GM20000 (cell line): ENCODE data around the gene MPL.

Experiments
- DNase-seq: peaks from one replicate; pipeline ENCODE4 v3.0.0; 2012; ENCODE audit warnings: low spot score
- CTCF ChIP-seq: IDR thresholded peaks from 2 replicates; pipeline ENCODE4 v1.5.1; 2012; ENCODE audit warnings: mild to moderate bottlenecking, control low read depth; ENCODE audit errors: extremely low read depth, missing control alignments

The MPL gene

GRCh38 chr1:43313771-43314170, 23.8 kb upstream of the MPL start:
- DNase-seq = no peak
- no peak for TF ChIP-seq CTCF

- no peak for DNase-seq
- TF ChIP-seq CTCF = no peak
Observed at GRCh38 chr1:43314233-43314632, 23.4 kb upstream of the MPL start.

GRCh38 chr1:43315481-43315880, 22.1 kb upstream of the MPL start:
- TF ChIP-seq CTCF = no peak
- DNase-seq = no peak

GRCh38 chr1:43315963-43316737, 21.5 kb upstream of the MPL start:
- no peak for DNase-seq
- TF ChIP-seq CTCF = no peak

- no peak for DNase-seq
- no peak for TF ChIP-seq CTCF
Observed at GRCh38 chr1:43316738-43317520, 20.7 kb upstream of the MPL start.

- no peak for TF ChIP-seq CTCF
- no peak for DNase-seq
Observed at GRCh38 chr1:43317817-43318471, 19.7 kb upstream of the MPL start.

- no peak for TF ChIP-seq CTCF
- DNase-seq = no peak
Observed at GRCh38 chr1:43318831-43319230, 18.8 kb upstream of the MPL start.
